ENCODE measurements around the gene EMX1. TPM values are rescaled to one million over a fixed set of nuclear protein-coding genes. Genes with fewer than 3 reads are reported as not detected.

The EMX1 gene
- total and polyA plus RNA-seq, 2 of the 13 experiments (the other 11 are each of a cell fraction or from before 2014, with no cell fraction given) = 0.62 to 4.9 TPM

GRCh38 chr2:72916743-72917137 is 579 bp upstream of the EMX1 start (continued):
- 0 out of 2 replicates have a peak, but pooled peaks have one; percentile 4 for TF ChIP-seq ZNF557 (CRISPR knock-in tag; IDR thresholded peaks at IDR 0.05)
- TF ChIP-seq MEIS2 (CRISPR knock-in tag; IDR thresholded peaks at IDR 0.05) = 0 out of 2 replicates have a peak, but pooled peaks have one; percentile 7
- TF ChIP-seq ZNF746 (CRISPR knock-in tag; IDR thresholded peaks at IDR 0.05) = no peak
- TF ChIP-seq, protein P1, sequence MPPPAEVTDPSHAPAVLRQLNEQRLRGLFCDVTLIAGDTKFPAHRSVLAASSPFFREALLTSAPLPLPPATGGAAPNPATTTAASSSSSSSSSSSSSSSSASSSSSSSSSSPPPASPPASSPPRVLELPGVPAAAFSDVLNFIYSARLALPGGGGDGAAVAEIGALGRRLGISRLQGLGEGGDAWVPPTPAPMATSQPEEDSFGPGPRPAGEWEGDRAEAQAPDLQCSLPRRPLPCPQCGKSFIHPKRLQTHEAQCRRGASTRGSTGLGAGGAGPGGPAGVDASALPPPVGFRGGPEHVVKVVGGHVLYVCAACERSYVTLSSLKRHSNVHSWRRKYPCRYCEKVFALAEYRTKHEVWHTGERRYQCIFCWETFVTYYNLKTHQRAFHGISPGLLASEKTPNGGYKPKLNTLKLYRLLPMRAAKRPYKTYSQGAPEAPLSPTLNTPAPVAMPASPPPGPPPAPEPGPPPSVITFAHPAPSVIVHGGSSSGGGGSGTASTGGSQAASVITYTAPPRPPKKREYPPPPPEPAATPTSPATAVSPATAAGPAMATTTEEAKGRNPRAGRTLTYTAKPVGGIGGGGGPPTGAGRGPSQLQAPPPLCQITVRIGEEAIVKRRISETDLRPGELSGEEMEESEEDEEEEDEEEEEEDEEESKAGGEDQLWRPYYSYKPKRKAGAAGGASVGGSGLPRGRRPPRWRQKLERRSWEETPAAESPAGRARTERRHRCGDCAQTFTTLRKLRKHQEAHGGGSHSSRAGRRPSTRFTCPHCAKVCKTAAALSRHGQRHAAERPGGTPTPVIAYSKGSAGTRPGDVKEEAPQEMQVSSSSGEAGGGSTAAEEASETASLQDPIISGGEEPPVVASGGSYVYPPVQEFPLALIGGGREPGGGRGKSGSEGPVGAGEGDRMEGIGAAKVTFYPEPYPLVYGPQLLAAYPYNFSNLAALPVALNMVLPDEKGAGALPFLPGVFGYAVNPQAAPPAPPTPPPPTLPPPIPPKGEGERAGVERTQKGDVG (CRISPR knock-in tag; IDR thresholded peaks at IDR 0.05; ENCODE audit: borderline replicate concordance) = peak; percentile 5; the same call in 1 of the 2 replicates
- 0 out of 2 replicates have a peak, but pooled peaks have one; percentile 11 for TF ChIP-seq NFKB2 (CRISPR knock-in tag; IDR thresholded peaks at IDR 0.05; ENCODE audit: borderline replicate concordance)
- no peak for TF ChIP-seq ZNF547 (CRISPR knock-in tag; IDR thresholded peaks at IDR 0.05)
- 0 out of 2 replicates have a peak, but pooled peaks have one; percentile 20 for TF ChIP-seq ZNF790 (CRISPR knock-in tag; IDR thresholded peaks at IDR 0.05; ENCODE audit: borderline replicate concordance)
- TF ChIP-seq FOXJ3 (CRISPR knock-in tag; IDR thresholded peaks at IDR 0.05; ENCODE audit: borderline replicate concordance) = 0 out of 2 replicates have a peak, but pooled peaks have one; percentile 4
- TF ChIP-seq ZNF83 (CRISPR knock-in tag; IDR thresholded peaks at IDR 0.05; ENCODE audit: borderline replicate concordance) = peak; percentile 22; the same call in 1 of the 2 replicates
- TF ChIP-seq ZBTB42 (CRISPR knock-in tag; IDR thresholded peaks at IDR 0.05) = peak; percentile 11; the same call in 1 of the 2 replicates
- peak; percentile 44; the same call in 1 of the 2 replicates for TF ChIP-seq ZNF777 (CRISPR knock-in tag; IDR thresholded peaks at IDR 0.05)
- TF ChIP-seq ZBTB10 (CRISPR knock-in tag; IDR thresholded peaks at IDR 0.05; ENCODE audit: borderline replicate concordance) = no peak
- peak; percentile 24 for TF ChIP-seq AGO1 (IDR thresholded peaks at IDR 0.05; ENCODE audit: low read depth, low read length, poor library complexity, severe bottlenecking)
- TF ChIP-seq, protein P2, sequence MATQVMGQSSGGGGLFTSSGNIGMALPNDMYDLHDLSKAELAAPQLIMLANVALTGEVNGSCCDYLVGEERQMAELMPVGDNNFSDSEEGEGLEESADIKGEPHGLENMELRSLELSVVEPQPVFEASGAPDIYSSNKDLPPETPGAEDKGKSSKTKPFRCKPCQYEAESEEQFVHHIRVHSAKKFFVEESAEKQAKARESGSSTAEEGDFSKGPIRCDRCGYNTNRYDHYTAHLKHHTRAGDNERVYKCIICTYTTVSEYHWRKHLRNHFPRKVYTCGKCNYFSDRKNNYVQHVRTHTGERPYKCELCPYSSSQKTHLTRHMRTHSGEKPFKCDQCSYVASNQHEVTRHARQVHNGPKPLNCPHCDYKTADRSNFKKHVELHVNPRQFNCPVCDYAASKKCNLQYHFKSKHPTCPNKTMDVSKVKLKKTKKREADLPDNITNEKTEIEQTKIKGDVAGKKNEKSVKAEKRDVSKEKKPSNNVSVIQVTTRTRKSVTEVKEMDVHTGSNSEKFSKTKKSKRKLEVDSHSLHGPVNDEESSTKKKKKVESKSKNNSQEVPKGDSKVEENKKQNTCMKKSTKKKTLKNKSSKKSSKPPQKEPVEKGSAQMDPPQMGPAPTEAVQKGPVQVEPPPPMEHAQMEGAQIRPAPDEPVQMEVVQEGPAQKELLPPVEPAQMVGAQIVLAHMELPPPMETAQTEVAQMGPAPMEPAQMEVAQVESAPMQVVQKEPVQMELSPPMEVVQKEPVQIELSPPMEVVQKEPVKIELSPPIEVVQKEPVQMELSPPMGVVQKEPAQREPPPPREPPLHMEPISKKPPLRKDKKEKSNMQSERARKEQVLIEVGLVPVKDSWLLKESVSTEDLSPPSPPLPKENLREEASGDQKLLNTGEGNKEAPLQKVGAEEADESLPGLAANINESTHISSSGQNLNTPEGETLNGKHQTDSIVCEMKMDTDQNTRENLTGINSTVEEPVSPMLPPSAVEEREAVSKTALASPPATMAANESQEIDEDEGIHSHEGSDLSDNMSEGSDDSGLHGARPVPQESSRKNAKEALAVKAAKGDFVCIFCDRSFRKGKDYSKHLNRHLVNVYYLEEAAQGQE (IDR thresholded peaks at IDR 0.05; ENCODE audit: borderline replicate concordance in 1 of 2, low read depth in 1 of 2, low read length in 2 of 2) = no peak

Data from HepG2 (cell line).